Heart left ventricle (tissue), 13 donors: ENCODE results near the gene CTDP1.

Experiments used
- CTCF ChIP-seq, 12 donors: fragments of 200-600 bp; sonication (generic) in 4 of 12; IDR thresholded peaks; one replicate each; pipeline versions ENCODE4 v1.5.0 to v1.8.0; 2018 to 2022; ENCODE audit warnings: antibody characterized with exemption in 12 of 12, mild to moderate bottlenecking in 5 of 12
- POLR2A ChIP-seq, 2 donors: fragments of 450-650 bp; IDR thresholded peaks; one replicate each; pipeline ENCODE4 v1.6.1; 2017; ENCODE audit warnings: antibody characterized with exemption in 2 of 2, mild to moderate bottlenecking in 2 of 2, moderate library complexity in 2 of 2
- donor health status: ischemic (EF 13 %, LVEDD 7.1; RV severe dilation, severe dysfunction).
- donor health status: DM: no; HTN: yes; CAD: no.
- donor health status: DM: no; HTN: no; CAD: no.
- donor health status: ischemic (EF 25% LVEDD 6.9; RV normal size, moderate dysfunction).
- donor health status: ischemic (EF 25% LVEDD 5.7; RV mildly dilated, moderate dysfunction).
- donor health status: ischemic (EF 35%, LVEDD 5.7; RV mildly dilated, moderate dysfunction).
- donor health status: nonischemic (EF 11% LVEDD 7.7; RV severe dilation, severe dysfunction).
- donor health status: DM: yes; HTN: yes; CAD: no.
- donor health status: PGD.
- donor health status: ischemic (EF 29% LVEDD 5.4; RV normal size, mild dysfunction).
- donor health status: nonischemic (EF 23%, LVEDD 6.1; RV moderate dilation, normal function).

- no peak for TF ChIP-seq CTCF (IDR thresholded peaks at IDR 0.05)
- TF ChIP-seq POLR2A (IDR thresholded peaks at IDR 0.05) = no peak
These were observed 40.7 kb downstream of the CTDP1 start for GRCh38 chr18:79720359-79720733.
